Caco-2 (cell line): ENCODE data around the gene FBXO10. TPM values are rescaled to one million over a fixed set of nuclear protein-coding genes. Genes with fewer than 3 reads are reported as not detected.
A peak's percentile ranks its signal among the peaks of the same experiment; 100 is the strongest.
"Not testable (repeated sequence)": the region's sequence is repeated elsewhere in the genome, so short reads cannot be mapped to it uniquely, and the experiment has no call there.

ENCODE experiments used
- BruUV-seq: library from RNA; stranded (reverse); fragments of 400-500 nt; replicated peaks from 2 replicates; lab custom pipeline; 2021; lab: Mats Ljungman, UMichigan
- CTCF ChIA-PET: fragments of 300-600 bp; sonication (Branson Sonifier 250); formaldehyde crosslinking; loops from one replicate; lab custom pipeline; 2022; ENCODE audit warnings: antibody characterized with exemption; lab: Charles Lee
- POLR2A ChIA-PET: fragments of 300-600 bp; sonication (Branson Sonifier 250); formaldehyde crosslinking; loops from one replicate; lab custom pipeline; 2022; ENCODE audit warnings: antibody characterized with exemption; lab: Charles Lee
- DNase-seq, 2 experiments: peaks; one replicate each; pipeline versions ENCODE4 v3.0.0 to v3.0.0-alpha.2; 2020 to 2022
- H3K27me3 ChIP-seq: replicated peaks from 2 replicates; pipeline ENCODE4 v1.6.0; 2011; ENCODE audit warnings: low read length; ENCODE audit not compliant: control insufficient read depth, insufficient read depth
- H3K36me3 ChIP-seq: 2 replicates; pipeline ENCODE4 v1.5.1; 2011; ENCODE audit warnings: low read length; ENCODE audit not compliant: control insufficient read depth, insufficient read depth
- H3K4me1 ChIP-seq: fragments of 250-450 bp; sonication (Bioruptor Pico); 2 replicates; pipeline ENCODE4 v1.5.1; 2020; ENCODE audit warnings: mild to moderate bottlenecking
- H3K4me3 ChIP-seq: 2 replicates; pipeline ENCODE4 v1.5.1; 2011; ENCODE audit warnings: low read depth, mild to moderate bottlenecking, control low read depth, low read length
- H3K9me3 ChIP-seq: fragments of 250-450 bp; sonication (Bioruptor Pico); 2 replicates; pipeline ENCODE4 v1.5.1; 2020; ENCODE audit warnings: mild to moderate bottlenecking, moderate library complexity
- H3K27ac Mint-ChIP-seq: one replicate; pipeline ENCODE4 v1.8.0; 2022; ENCODE audit warnings: mixed read lengths; ENCODE audit not compliant: unreplicated experiment
- H3K27me3 Mint-ChIP-seq: one replicate; pipeline ENCODE4 v1.8.0; 2022; ENCODE audit warnings: mixed read lengths; ENCODE audit not compliant: insufficient read depth, unreplicated experiment
- H3K36me3 Mint-ChIP-seq: one replicate; pipeline ENCODE4 v1.8.0; 2022; ENCODE audit warnings: mild to moderate bottlenecking, mixed read lengths; ENCODE audit not compliant: insufficient read depth, unreplicated experiment
- H3K4me1 Mint-ChIP-seq: one replicate; pipeline ENCODE4 v1.8.0; 2022; ENCODE audit warnings: low read depth, mixed read lengths; ENCODE audit not compliant: unreplicated experiment
- H3K4me3 Mint-ChIP-seq: one replicate; pipeline ENCODE4 v1.8.0; 2022; ENCODE audit warnings: mild to moderate bottlenecking, moderate library complexity, mixed read lengths; ENCODE audit not compliant: unreplicated experiment
- H3K9me3 Mint-ChIP-seq: one replicate; pipeline ENCODE4 v1.8.0; 2022; ENCODE audit warnings: mixed read lengths; ENCODE audit not compliant: unreplicated experiment
- intact Hi-C: fragments of 100-400 bp; cut with micrococcal nuclease; formaldehyde crosslinking; loops from one replicate; pipeline ENCODE4 v1.10.0; 2022; ENCODE audit not compliant: unreplicated experiment
- total RNA-seq: library from RNA; stranded (reverse); gene quantifications from 2 replicates; pipeline ENCODE4 v1.2.3, GENCODE V29; 2022
- TF ChIP-seq, protein P1 (sequence below), 2 experiments: fragments of 200-600 bp in 1 of 2; IDR thresholded peaks; 1 replicate in 1 of 2; 2 replicates in 1 of 2; pipeline versions ENCODE4 v1.5.1 to v1.8.0; 2011 to 2022; ENCODE audit warnings: antibody characterized with exemption in 1 of 2, control low read depth in 1 of 2, inconsistent platforms in 1 of 2, low read depth in 1 of 2, low read length in 1 of 2, mild to moderate bottlenecking in 1 of 2, moderate library complexity in 1 of 2; ENCODE audit not compliant: insufficient read depth in 1 of 2, severe bottlenecking in 1 of 2, unreplicated experiment in 1 of 2

Gene FBXO10
- total RNA-seq, 1 experiment from 2014 or later: 6.9 TPM

DNA sequence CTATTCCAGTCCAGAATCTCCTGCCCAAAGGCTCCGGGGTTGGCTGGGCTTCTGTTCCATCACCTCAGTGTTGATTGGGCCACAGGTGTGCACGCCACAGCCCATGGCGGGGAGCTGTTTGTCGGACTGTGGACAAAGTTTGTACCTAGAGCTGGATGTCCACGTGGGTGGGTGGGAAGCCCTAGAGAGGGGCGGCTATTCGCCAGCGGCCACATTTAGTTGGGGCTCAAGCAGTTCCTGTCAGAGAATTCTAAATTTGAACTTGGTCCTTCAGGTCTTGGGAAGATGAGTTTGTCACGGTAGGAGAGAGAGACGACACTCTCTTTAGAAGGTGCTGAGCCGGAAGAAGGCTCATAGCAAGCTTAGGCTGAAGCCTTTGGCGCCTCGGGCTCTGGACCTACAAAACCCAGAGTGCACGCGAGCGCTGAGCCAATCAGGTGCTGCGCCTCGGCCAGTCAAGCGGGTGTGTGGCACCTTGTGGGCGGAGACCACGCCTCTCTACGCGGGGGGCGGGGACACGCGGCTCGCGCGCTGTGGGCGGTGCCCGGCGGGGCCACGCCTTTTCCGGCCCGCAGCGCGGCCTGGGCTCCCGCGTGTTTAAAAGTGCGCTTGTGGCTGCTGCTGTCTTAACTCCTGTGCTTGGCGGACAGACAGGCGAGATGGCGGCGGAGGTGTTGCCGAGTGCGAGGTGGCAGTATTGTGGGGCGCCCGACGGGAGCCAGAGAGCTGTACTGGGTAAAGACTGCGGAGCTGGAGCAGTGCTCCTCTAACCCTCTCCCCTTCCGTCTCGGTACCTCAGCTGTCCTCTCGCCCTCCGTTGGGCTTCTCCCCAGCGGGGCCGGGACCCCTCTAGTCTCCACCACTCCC, 90.6 kb downstream of the FBXO10 start, which contains the start of gene POLR1E:
Gene POLR1E (plus strand): TSS at position 560 of the 867 bp plus-strand sequence. CDS start 100 bp downstream, at position 660.
- Mint-ChIP-seq H3K4me3 (peak within 1 kb of the TSS; percentile 93), H3K27me3 (no peaks in the 10 kb centered on the region), H3K4me1 (peaks cover 22% of the 10 kb centered on the region), H3K9me3 (no peaks in the 10 kb centered on the region), H3K36me3 (peaks cover 26% of the 10 kb centered on the region), H3K27ac (peak within 1 kb of the TSS; percentile 89)
- Histone ChIP-seq H3K4me3 (peak within 1 kb of the TSS; percentile 96), H3K4me1 (peaks cover 24% of the 10 kb centered on the region), H3K27me3 (no peaks in the 10 kb centered on the region), H3K9me3 (no peaks in the 10 kb centered on the region), H3K36me3 (0 out of 2 replicates have a peak, but pooled peaks cover 1% of the 10 kb centered on the region)
- CTCF ChIA-PET: interaction anchor here (0.6 to 1.0 kb wide), 4 partner anchors 23 to 299 kb away, joined by 3 to 4 read pairs (median 3); partner anchors contain the start of gene EXOSC3
- DNase-seq: peak; percentile 97 to 98
- BruUV-seq: no TSS peak
- TF ChIP-seq, protein P1, sequence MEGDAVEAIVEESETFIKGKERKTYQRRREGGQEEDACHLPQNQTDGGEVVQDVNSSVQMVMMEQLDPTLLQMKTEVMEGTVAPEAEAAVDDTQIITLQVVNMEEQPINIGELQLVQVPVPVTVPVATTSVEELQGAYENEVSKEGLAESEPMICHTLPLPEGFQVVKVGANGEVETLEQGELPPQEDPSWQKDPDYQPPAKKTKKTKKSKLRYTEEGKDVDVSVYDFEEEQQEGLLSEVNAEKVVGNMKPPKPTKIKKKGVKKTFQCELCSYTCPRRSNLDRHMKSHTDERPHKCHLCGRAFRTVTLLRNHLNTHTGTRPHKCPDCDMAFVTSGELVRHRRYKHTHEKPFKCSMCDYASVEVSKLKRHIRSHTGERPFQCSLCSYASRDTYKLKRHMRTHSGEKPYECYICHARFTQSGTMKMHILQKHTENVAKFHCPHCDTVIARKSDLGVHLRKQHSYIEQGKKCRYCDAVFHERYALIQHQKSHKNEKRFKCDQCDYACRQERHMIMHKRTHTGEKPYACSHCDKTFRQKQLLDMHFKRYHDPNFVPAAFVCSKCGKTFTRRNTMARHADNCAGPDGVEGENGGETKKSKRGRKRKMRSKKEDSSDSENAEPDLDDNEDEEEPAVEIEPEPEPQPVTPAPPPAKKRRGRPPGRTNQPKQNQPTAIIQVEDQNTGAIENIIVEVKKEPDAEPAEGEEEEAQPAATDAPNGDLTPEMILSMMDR (IDR thresholded peaks at IDR 0.05; ENCODE audit: insufficient read depth in 1 of 2, low read depth in 1 of 2, low read length in 1 of 2, severe bottlenecking in 1 of 2, unreplicated experiment in 1 of 2): no peak
- intact Hi-C loops: loop anchor here (1.0 to 10.0 kb wide), 5 partner anchors 21 to 419 kb away; partner anchors contain the start of genes SLC25A51, TOMM5 and ZBTB5
- POLR2A ChIA-PET: interaction anchor here (0.6 to 1.9 kb wide), 6 partner anchors 12 to 267 kb away, joined by 3 to 24 read pairs (median 6); partner anchors contain the start of genes TOMM5 and ZBTB5

DNA sequence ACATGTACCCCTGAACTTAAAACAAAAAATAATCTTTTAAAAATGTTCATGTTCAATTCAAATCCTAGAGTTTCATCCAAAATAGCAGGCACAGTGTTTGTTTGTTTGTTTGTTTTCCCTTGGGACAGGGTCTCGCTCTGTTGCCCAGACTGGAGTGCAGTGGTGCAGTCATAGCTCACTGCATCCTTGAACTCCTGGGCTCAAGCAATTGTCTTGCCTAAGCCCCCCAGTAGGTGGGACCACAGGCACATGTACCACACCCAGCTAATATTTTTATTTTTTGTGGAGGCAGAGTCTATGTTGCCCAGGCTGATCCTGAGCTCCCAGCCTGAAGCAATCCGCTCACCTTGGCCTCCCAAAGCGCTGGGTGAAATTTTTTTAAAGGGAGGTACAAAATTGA, 95.4 kb downstream of the FBXO10 start:
- H3K36me3 Mint-ChIP-seq: no peaks in the 10 kb centered on the region
- H3K4me1 Mint-ChIP-seq: peaks cover 16% of the 10 kb centered on the region
- Histone ChIP-seq H3K36me3 (no peaks in the 10 kb centered on the region), H3K27me3 (no peaks in the 10 kb centered on the region), H3K9me3 (no peaks in the 10 kb centered on the region), H3K4me1 (peaks cover 19% of the 10 kb centered on the region), H3K4me3 (no peak overlapping the region)
- H3K9me3 Mint-ChIP-seq: no peaks in the 10 kb centered on the region
- ChIA-PET CTCF (interaction anchor here (0.6 kb wide), 2 partner anchors 99 to 293 kb away, joined by 3 to 6 read pairs; no protein-coding TSS in a partner anchor), POLR2A (no interaction called here)
- no peaks in the 10 kb centered on the region for H3K27me3 Mint-ChIP-seq
- TF ChIP-seq, protein P1 (IDR thresholded peaks at IDR 0.05; ENCODE audit: insufficient read depth in 1 of 2, low read depth in 1 of 2, low read length in 1 of 2, severe bottlenecking in 1 of 2, unreplicated experiment in 1 of 2): no peak
- DNase-seq: no peak
- intact Hi-C loops: loop anchor here (10.0 kb wide), 1 partner anchor 224 kb away; no protein-coding TSS in a partner anchor
- H3K4me3 Mint-ChIP-seq: no peak overlapping the region
- H3K27ac Mint-ChIP-seq: no peak overlapping the region
- no TSS peak for BruUV-seq

DNA sequence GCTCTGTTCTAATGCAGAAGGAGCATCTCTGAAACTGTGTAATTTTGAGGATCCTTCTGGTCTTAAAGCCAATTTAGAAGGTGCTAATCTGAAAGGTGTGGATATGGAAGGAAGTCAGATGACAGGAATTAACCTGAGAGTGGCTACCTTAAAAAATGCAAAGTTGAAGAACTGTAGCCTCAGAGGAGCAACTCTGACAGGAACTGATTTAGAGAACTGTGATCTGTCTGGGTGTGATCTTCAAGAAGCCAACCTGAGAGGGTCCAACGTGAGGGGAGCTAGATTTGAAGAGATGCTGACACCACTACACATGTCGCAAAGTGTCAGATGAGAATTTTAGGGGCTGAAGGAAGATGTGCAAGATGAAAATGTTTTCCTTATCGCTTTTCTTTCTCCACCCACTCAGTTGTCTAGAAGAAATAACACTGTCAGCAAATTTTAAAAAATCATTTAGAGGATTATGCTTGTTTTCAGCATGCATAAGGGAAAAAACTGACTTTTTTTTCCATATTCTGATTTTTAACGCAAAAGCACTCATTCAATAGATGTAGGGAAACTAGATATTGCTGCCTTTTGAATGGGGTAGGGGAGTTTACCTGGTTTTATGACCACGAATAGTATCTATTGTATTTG, 98.1 kb downstream of the FBXO10 start:
- not testable (repeated sequence) for H3K36me3 Mint-ChIP-seq

DNA sequence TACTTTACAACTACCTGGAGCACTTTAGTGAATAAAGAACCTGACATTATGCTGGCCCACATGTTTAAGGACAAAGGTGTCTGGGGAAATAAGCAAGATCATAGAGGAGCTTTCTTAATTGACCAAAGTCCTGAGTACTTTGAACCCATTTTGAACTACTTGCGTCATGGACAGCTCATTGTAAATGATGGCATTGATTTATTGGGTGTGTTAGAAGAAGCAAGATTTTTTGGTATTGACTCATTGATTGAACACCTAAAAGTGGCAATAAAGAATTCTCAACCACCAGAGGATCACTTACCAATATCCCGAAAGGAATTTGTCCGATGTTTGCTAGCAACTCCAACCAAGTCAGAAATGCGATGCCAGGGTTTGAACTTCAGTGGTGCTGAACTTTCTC, 98.7 kb downstream of the FBXO10 start:
- DNase-seq, H3K4me3 Mint-ChIP-seq, H3K27me3 ChIP-seq, H3K4me3 ChIP-seq, H3K36me3 ChIP-seq, H3K27me3 Mint-ChIP-seq, POLR2A ChIA-PET, intact Hi-C loops, H3K9me3 Mint-ChIP-seq, H3K27ac Mint-ChIP-seq, H3K36me3 Mint-ChIP-seq, CTCF ChIA-PET, BruUV-seq: not testable (repeated sequence)
- peaks cover 18% of the 10 kb centered on the region for H3K9me3 ChIP-seq
- H3K4me1 Mint-ChIP-seq: peaks cover 12% of the 10 kb centered on the region
- H3K4me1 ChIP-seq: peaks cover 13% of the 10 kb centered on the region

More for the DNA sequence above, 98.1 kb downstream of the FBXO10 start:
- H3K27me3 ChIP-seq, H3K27me3 Mint-ChIP-seq, BruUV-seq, H3K4me3 Mint-ChIP-seq, H3K27ac Mint-ChIP-seq, POLR2A ChIA-PET, CTCF ChIA-PET, H3K36me3 ChIP-seq, intact Hi-C loops, H3K9me3 Mint-ChIP-seq, DNase-seq, H3K4me3 ChIP-seq: not testable (repeated sequence)
- Histone ChIP-seq H3K4me1 (peaks cover 13% of the 10 kb centered on the region), H3K9me3 (peaks cover 18% of the 10 kb centered on the region)
- H3K4me1 Mint-ChIP-seq: peaks cover 10% of the 10 kb centered on the region
